ENCODE measurements around the gene ASB16. TPM values are rescaled to one million over a fixed set of nuclear protein-coding genes. Genes with fewer than 3 reads are reported as not detected.

The ASB16 gene
- total and polyA plus RNA-seq, 10 of the 15 experiments (the other 5 are each of a cell fraction or from before 2014, with no cell fraction given) = 0.07 to 1.1 (median 0.44) TPM; not detected in 5

DNA sequence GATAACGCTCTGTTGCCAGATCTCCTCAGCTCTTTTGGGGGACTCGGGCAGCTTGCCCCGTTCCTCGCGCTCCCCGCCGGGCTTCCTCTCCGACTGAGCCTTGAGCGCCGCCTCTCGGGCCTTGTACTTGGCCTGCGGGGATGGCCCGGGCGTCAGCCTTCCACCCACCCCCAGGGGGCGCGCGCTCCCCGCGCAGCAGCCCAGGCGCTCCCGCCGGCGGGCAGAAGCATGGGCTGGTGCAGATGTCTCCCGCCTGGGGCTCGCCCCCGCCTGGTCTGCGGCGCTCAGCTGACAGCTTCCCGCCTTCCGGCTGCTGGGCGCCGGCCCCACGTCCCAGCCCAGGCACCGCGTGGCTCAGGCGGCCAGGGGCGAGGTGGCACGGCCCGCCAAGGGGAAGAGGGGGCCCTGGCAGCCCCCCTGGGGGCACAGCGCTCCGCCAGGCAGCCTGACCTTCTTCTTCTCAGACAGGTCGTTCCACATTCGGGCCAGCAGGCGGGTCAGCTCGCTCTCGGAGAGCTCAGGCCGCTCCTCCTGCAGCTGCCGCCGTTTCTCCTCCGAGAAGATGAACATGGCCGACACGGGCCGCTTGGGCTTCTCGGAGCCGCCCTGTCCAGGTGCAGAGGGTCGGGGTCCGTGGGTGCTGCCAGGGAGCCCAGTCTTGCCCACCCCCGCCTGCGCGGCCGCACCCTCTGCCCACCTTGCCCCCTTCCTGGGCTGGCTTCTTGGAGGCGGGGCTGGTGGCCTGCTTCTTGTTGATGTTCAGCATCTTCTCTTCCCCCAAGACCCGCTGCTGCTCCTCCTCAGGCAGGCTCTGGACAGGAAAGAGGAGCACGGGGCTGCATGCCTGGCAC, 40.1 kb downstream of the ASB16 start (continued):
- TF ChIP-seq, protein P1, sequence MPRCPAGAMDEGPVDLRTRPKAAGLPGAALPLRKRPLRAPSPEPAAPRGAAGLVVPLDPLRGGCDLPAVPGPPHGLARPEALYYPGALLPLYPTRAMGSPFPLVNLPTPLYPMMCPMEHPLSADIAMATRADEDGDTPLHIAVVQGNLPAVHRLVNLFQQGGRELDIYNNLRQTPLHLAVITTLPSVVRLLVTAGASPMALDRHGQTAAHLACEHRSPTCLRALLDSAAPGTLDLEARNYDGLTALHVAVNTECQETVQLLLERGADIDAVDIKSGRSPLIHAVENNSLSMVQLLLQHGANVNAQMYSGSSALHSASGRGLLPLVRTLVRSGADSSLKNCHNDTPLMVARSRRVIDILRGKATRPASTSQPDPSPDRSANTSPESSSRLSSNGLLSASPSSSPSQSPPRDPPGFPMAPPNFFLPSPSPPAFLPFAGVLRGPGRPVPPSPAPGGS (IDR thresholded peaks at IDR 0.05; ENCODE audit: borderline replicate concordance, insufficient read depth, low read depth, low read length, poor library complexity, severe bottlenecking) = peak; percentile 65
- TF ChIP-seq SMC3 (IDR thresholded peaks at IDR 0.05; ENCODE audit: borderline replicate concordance, low read length) (peak; percentile 96), POLR2AphosphoS5 (IDR thresholded peaks at IDR 0.05; ENCODE audit: low read length) (0 out of 2 replicates have a peak, but pooled peaks have one; percentile 40), NR2F1 (conservative IDR thresholded peaks at IDR 0.05) (peak; percentile 60; the same call in 1 of the 2 replicates), SRF (IDR thresholded peaks at IDR 0.05; ENCODE audit: low read depth in 2 of 2, low read length in 2 of 2) (peak in 1 of 2 experiments; percentile 55; a peak in 1 of 4 replicates), KDM1A (IDR thresholded peaks at IDR 0.05; ENCODE audit: borderline replicate concordance) (no peak), RCOR1 (conservative IDR thresholded peaks at IDR 0.05; ENCODE audit: low read depth, low read length) (0 out of 2 replicates have a peak, but pooled peaks have one; percentile 75), TCF12 (IDR thresholded peaks at IDR 0.05; ENCODE audit: low read depth, low read length) (peak; percentile 76), CBX5 (IDR thresholded peaks at IDR 0.05; ENCODE audit: low read depth) (0 out of 2 replicates have a peak, but pooled peaks have one; percentile 39), SIN3A (IDR thresholded peaks at IDR 0.05; ENCODE audit: low read depth, low read length) (peak; percentile 83), ESRRA (IDR thresholded peaks at IDR 0.05; ENCODE audit: low read length) (0 out of 2 replicates have a peak, but pooled peaks have one; percentile 64), KLF5 (IDR thresholded peaks at IDR 0.05; ENCODE audit: partially characterized antibody) (peak; percentile 49), TCF3 (IDR thresholded peaks at IDR 0.05; ENCODE audit: borderline replicate concordance, insufficient read depth, low read depth, low read length) (peak; percentile 83), MEF2A (IDR thresholded peaks at IDR 0.05; ENCODE audit: insufficient read depth, low read depth, low read length) (peak; percentile 55; the same call in 1 of the 2 replicates), CHD2 (IDR thresholded peaks at IDR 0.05; ENCODE audit: borderline replicate concordance, low read depth, low read length) (peak; percentile 41; the same call in 1 of the 2 replicates), EP300 (IDR thresholded peaks at IDR 0.05; ENCODE audit: borderline replicate concordance in 1 of 2, control insufficient read depth in 1 of 2, low read depth in 2 of 2, low read length in 2 of 2) (no peak), FOXM1 (IDR thresholded peaks at IDR 0.05; ENCODE audit: low read depth, low read length) (peak; percentile 79), CREB1 (IDR thresholded peaks at IDR 0.05; ENCODE audit: low read depth) (0 out of 2 replicates have a peak, but pooled peaks have one; percentile 21)
- TF ChIP-seq, protein P2, sequence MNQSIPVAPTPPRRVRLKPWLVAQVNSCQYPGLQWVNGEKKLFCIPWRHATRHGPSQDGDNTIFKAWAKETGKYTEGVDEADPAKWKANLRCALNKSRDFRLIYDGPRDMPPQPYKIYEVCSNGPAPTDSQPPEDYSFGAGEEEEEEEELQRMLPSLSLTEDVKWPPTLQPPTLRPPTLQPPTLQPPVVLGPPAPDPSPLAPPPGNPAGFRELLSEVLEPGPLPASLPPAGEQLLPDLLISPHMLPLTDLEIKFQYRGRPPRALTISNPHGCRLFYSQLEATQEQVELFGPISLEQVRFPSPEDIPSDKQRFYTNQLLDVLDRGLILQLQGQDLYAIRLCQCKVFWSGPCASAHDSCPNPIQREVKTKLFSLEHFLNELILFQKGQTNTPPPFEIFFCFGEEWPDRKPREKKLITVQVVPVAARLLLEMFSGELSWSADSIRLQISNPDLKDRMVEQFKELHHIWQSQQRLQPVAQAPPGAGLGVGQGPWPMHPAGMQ (IDR thresholded peaks at IDR 0.05; ENCODE audit: borderline replicate concordance) = no peak
- TF ChIP-seq, protein P3, sequence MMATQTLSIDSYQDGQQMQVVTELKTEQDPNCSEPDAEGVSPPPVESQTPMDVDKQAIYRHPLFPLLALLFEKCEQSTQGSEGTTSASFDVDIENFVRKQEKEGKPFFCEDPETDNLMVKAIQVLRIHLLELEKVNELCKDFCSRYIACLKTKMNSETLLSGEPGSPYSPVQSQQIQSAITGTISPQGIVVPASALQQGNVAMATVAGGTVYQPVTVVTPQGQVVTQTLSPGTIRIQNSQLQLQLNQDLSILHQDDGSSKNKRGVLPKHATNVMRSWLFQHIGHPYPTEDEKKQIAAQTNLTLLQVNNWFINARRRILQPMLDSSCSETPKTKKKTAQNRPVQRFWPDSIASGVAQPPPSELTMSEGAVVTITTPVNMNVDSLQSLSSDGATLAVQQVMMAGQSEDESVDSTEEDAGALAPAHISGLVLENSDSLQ (IDR thresholded peaks at IDR 0.05) = 0 out of 2 replicates have a peak, but pooled peaks have one; percentile 11
- TF ChIP-seq, protein P4, sequence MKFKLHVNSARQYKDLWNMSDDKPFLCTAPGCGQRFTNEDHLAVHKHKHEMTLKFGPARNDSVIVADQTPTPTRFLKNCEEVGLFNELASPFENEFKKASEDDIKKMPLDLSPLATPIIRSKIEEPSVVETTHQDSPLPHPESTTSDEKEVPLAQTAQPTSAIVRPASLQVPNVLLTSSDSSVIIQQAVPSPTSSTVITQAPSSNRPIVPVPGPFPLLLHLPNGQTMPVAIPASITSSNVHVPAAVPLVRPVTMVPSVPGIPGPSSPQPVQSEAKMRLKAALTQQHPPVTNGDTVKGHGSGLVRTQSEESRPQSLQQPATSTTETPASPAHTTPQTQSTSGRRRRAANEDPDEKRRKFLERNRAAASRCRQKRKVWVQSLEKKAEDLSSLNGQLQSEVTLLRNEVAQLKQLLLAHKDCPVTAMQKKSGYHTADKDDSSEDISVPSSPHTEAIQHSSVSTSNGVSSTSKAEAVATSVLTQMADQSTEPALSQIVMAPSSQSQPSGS (IDR thresholded peaks at IDR 0.05; ENCODE audit: low read length) = no peak
